Body of pancreas (tissue), 4 donors: Measurements from ENCODE around the gene ZNF213.

Experiments used
- POLR2A ChIP-seq, 3 donors: fragments of 450-650 bp; IDR thresholded peaks; one replicate each; pipeline ENCODE4 v1.6.1; 2016; ENCODE audit warnings: antibody characterized with exemption in 3 of 3, mild to moderate bottlenecking in 2 of 3
- TF ChIP-seq, protein P1 (sequence below), 7 experiments: fragments of 450-650 bp in 4 of 7; fragments of 200-600 bp in 3 of 7; sonication (generic) in 3 of 7; IDR thresholded peaks; one replicate each; pipeline ENCODE4 v1.5.1; 2016 to 2019; ENCODE audit warnings: antibody characterized with exemption in 7 of 7

DNA sequence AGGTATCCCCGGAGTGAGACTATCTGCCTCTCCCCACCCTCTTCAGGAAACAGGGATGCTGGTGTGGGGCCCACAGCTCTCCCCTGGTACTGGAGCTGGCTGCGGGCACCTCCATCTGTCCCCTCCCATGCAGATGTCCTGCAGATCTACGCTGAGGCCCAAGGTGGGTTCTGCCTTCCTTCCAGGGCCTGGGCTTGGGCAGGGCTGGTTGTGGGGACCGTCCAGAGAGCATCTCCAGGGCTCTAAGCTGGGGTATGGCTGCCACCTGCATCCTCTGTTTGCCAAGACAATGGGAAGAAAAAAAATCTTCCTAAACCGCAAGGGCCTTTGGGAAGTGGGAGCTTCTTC is 12.9 kb downstream of the ZNF213 start:
- TF ChIP-seq, protein P1, sequence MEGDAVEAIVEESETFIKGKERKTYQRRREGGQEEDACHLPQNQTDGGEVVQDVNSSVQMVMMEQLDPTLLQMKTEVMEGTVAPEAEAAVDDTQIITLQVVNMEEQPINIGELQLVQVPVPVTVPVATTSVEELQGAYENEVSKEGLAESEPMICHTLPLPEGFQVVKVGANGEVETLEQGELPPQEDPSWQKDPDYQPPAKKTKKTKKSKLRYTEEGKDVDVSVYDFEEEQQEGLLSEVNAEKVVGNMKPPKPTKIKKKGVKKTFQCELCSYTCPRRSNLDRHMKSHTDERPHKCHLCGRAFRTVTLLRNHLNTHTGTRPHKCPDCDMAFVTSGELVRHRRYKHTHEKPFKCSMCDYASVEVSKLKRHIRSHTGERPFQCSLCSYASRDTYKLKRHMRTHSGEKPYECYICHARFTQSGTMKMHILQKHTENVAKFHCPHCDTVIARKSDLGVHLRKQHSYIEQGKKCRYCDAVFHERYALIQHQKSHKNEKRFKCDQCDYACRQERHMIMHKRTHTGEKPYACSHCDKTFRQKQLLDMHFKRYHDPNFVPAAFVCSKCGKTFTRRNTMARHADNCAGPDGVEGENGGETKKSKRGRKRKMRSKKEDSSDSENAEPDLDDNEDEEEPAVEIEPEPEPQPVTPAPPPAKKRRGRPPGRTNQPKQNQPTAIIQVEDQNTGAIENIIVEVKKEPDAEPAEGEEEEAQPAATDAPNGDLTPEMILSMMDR (IDR thresholded peaks at IDR 0.05) = no peak
- no peak for TF ChIP-seq POLR2A (IDR thresholded peaks at IDR 0.05)
